22Rv1 (cell line): ENCODE results near the gene ZBTB8A.
"Not testable (repeated sequence)": the region's sequence is repeated elsewhere in the genome, so short reads cannot be mapped to it uniquely, and the experiment has no call there.

ENCODE experiments used
- H3K27ac ChIP-seq: fragments of 450-650 bp; 2 replicates; pipeline ENCODE4 v1.5.1; 2017
- CTCF ChIP-seq: fragments of 450-650 bp; IDR thresholded peaks from 2 replicates; pipeline ENCODE4 v1.5.1; 2017; ENCODE audit warnings: mild to moderate bottlenecking
- ZFX ChIP-seq: fragments of 450-650 bp; IDR thresholded peaks from 2 replicates; pipeline ENCODE4 v1.6.1; 2017; ENCODE audit warnings: antibody characterized with exemption, borderline replicate concordance

Gene ZBTB8A

GRCh38 chr1:32539584-32540571 lies 651 bp downstream of the ZBTB8A start:
- TF ChIP-seq CTCF, result no peak
- TF ChIP-seq ZFX, result no peak
- peak overlapping the region; percentile 75 for H3K27ac ChIP-seq

DNA sequence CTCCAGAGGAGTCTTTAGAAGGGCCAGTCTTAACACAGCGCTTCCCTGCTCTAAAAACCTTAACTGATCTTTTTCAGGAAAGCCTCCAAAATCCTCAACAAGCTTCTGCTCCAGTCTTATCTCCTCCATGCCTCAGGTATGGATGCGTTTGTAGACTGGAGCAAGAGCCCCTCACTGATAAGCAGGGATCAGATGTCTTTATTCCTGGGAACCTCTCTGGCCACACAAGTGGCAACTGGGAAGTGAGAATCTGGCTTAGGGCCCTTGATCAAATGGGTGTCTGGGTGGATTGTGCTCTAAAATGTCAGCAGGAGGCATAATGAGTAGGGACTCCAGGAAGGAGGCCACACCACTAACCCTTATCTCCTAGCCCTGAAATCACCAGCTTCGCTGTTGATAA lies 1.4 kb downstream of the ZBTB8A start:
- TF ChIP-seq CTCF, result no peak
- TF ChIP-seq ZFX, result no peak
- peak overlapping the region; percentile 75; the same call in 1 of the 2 replicates for H3K27ac ChIP-seq

GRCh38 chr1:32541064-32541566 lies 1.9 kb downstream of the ZBTB8A start:
- TF ChIP-seq CTCF, result no peak

GRCh38 chr1:32546611-32547010 lies 7.4 kb downstream of the ZBTB8A start:
- TF ChIP-seq CTCF (no peak), ZFX (no peak)
- no peak overlapping the region for H3K27ac ChIP-seq

More at GRCh38 chr1:32541064-32541566, 1.9 kb downstream of the ZBTB8A start:
- peak overlapping the region; percentile 75; the same call in 1 of the 2 replicates for H3K27ac ChIP-seq

DNA sequence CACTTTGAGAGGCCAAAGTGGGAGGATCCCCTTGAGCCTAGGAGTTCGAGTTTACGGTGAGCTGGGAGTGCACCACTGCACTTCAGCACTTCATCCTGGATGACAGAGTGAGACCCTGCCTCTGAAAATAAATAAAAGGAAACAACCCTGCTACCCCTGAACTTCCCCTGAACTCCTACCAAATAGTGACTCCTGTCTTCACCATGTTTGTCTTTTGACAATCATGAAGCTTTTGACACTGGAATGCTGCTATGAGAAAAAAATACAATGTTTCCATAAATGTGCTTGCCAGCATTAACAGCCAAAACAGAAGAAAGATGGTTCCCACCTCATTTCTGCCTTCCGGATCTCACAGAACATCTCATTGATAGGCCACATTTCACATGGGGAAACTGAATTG lies 10.4 kb downstream of the ZBTB8A start:
- no peak overlapping the region for H3K27ac ChIP-seq
- TF ChIP-seq ZFX (no peak), CTCF (no peak)

DNA sequence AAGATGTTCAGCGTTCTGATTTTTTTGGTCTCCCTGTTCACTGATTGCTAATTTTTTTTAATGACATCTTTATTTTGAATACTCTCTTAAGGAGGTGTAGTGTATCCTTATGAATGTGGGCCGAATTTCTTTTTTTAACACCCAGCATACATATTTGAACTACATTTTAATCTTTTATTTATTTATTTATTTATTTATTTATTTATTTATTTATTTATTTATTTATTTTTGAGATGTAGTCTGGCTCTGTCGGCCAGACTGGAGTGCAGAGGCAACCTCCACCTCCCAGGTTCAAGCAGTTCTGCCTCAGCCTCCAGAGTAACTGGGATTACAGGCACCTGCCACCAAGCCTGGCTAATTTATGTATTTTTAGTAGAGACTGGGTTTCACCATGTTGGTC lies 15.1 kb downstream of the ZBTB8A start:
- H3K27ac ChIP-seq, result no peak overlapping the region
- TF ChIP-seq CTCF (no peak), ZFX (no peak)

DNA sequence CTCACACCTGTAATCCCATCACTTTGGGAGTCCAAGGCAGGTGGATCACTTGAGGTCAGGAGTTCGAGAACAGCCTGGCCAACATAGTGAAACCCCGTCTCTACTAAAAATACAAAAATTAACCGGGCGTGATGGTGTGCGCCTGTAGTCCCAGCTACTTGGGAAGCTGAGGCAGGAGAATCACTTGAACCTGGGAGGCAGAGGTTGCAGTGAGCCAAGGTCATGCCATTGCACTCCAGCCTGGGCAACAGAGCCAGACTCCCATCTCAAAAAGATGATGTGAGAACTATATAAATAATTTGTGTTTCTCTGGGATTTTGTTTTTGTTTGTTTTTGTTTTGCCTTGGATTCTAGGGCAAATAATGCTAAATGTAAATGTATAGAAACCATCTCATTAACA lies 17.8 kb downstream of the ZBTB8A start:
- not testable (repeated sequence) for H3K27ac ChIP-seq
